ENCODE data around the gene RNF227. TPM values are rescaled to one million over a fixed set of nuclear protein-coding genes. Genes with fewer than 3 reads are reported as not detected.

The RNF227 gene
- total RNA-seq, 1 experiment from 2014 or later, result 0.83 TPM

GRCh38 chr17:7956228-7956965 is 40.3 kb upstream of the RNF227 start:
- Mint-ChIP-seq H3K27ac (no peak overlapping the region), H3K27me3 (ENCODE audit: low read depth) (peaks cover 5% of the 10 kb centered on the region; the same call in 1 of the 2 replicates), H3K36me3 (no peaks in the 10 kb centered on the region), H3K4me3 (no peak overlapping the region), H3K4me1 (peaks cover 11% of the 10 kb centered on the region), H3K9me3 (peaks cover 9% of the 10 kb centered on the region)
- POLR2A ChIA-PET, result interaction anchor here (0.6 kb wide), 1 partner anchor 298 kb away, joined by 3 read pairs; no protein-coding TSS in a partner anchor
- CTCF ChIA-PET, result interaction anchor here (0.7 to 1.4 kb wide), 5 partner anchors 13 to 34 kb away, joined by 4 to 7 read pairs (median 4); no protein-coding TSS in a partner anchor
- DNase-seq (ENCODE audit: low spot score) (no peak), ATAC-seq (no peak)
- TF ChIP-seq NFYB (CRISPR knock-in tag; conservative IDR thresholded peaks at IDR 0.05; ENCODE audit: low read depth) (no peak), FOXP1 (CRISPR knock-in tag; IDR thresholded peaks at IDR 0.05; ENCODE audit: borderline replicate concordance) (no peak), ZNF671 (CRISPR knock-in tag; IDR thresholded peaks at IDR 0.05) (no peak), ESRRA (CRISPR knock-in tag; IDR thresholded peaks at IDR 0.05; ENCODE audit: borderline replicate concordance) (no peak), IRF1 (CRISPR knock-in tag; IDR thresholded peaks at IDR 0.05) (no peak), AR (CRISPR knock-in tag; IDR thresholded peaks at IDR 0.05) (no peak), JUN (CRISPR knock-in tag; IDR thresholded peaks at IDR 0.05) (no peak), CBFB (CRISPR knock-in tag; IDR thresholded peaks at IDR 0.05; ENCODE audit: low read depth) (no peak)

- no peaks in the 10 kb centered on the region for H3K36me3 Mint-ChIP-seq
- no peak for ATAC-seq
- peaks cover 3% of the 10 kb centered on the region; the same call in 1 of the 2 replicates for H3K27me3 Mint-ChIP-seq (ENCODE audit: low read depth)
- peaks cover 3% of the 10 kb centered on the region for H3K4me1 Mint-ChIP-seq
- POLR2A ChIA-PET, result interaction anchor here (0.6 kb wide), 1 partner anchor 297 kb away, joined by 3 read pairs; no protein-coding TSS in a partner anchor
- no peak overlapping the region for H3K4me3 Mint-ChIP-seq
- H3K9me3 Mint-ChIP-seq, result peaks cover 9% of the 10 kb centered on the region
- H3K27ac Mint-ChIP-seq, result peak overlapping the region; percentile 44; the same call in 1 of the 2 replicates
- CTCF ChIA-PET, result interaction anchor here (0.7 to 1.4 kb wide), 5 partner anchors 12 to 34 kb away, joined by 4 to 7 read pairs (median 4); no protein-coding TSS in a partner anchor
- no peak for DNase-seq (ENCODE audit: low spot score)
- TF ChIP-seq ATF2 (CRISPR knock-in tag; IDR thresholded peaks at IDR 0.05; ENCODE audit: borderline replicate concordance, low read depth) (no peak), ZNF532 (CRISPR knock-in tag; IDR thresholded peaks at IDR 0.05; ENCODE audit: borderline replicate concordance) (no peak), ZNF219 (CRISPR knock-in tag; IDR thresholded peaks at IDR 0.05; ENCODE audit: borderline replicate concordance) (no peak), ZBTB43 (CRISPR knock-in tag; IDR thresholded peaks at IDR 0.05) (no peak), ESRRA (CRISPR knock-in tag; IDR thresholded peaks at IDR 0.05; ENCODE audit: borderline replicate concordance) (no peak), E2F4 (CRISPR knock-in tag; IDR thresholded peaks at IDR 0.05; ENCODE audit: borderline replicate concordance, low read depth) (no peak), ZNF396 (CRISPR knock-in tag; IDR thresholded peaks at IDR 0.05; ENCODE audit: borderline replicate concordance) (no peak), RORB (CRISPR knock-in tag; IDR thresholded peaks at IDR 0.05) (no peak), NFYB (CRISPR knock-in tag; conservative IDR thresholded peaks at IDR 0.05; ENCODE audit: low read depth) (no peak), NR3C1 (CRISPR knock-in tag; conservative IDR thresholded peaks at IDR 0.05; ENCODE audit: low read depth) (no peak), ATF3 (CRISPR knock-in tag; conservative IDR thresholded peaks at IDR 0.05) (no peak)
These were observed 39.5 kb upstream of the RNF227 start for GRCh38 chr17:7955414-7956227.
